GM12878 (cell line): Measurements from ENCODE around the gene TRMT1. TPM values are rescaled to one million over a fixed set of nuclear protein-coding genes. Genes with fewer than 3 reads are reported as not detected.

Experiments used
- ATAC-seq: fragments of 200-7000 bp; cut with Tn5 transposase; 3 replicates; pipeline ENCODE4 v1.9.1; 2020; ENCODE audit warnings: mild to moderate bottlenecking, moderate library complexity
- BruUV-seq: library from RNA; stranded (reverse); fragments of 400-500 nt; replicated peaks from 2 replicates; lab custom pipeline; 2021; lab: Mats Ljungman, UMichigan
- CTCF ChIA-PET: fragments of 300-600 bp; sonication (Branson Sonifier 250); formaldehyde crosslinking; extraction: SDS; loops from one replicate; lab custom pipeline; 2021; ENCODE audit warnings: inconsistent platforms; lab: Yijun Ruan, JAX
- POLR2A ChIA-PET: fragments of 350-600 bp; formaldehyde crosslinking; extraction: SDS; loops from one replicate; lab custom pipeline; 2021; ENCODE audit warnings: inconsistent platforms; lab: Charles Lee
- RAD21 ChIA-PET: fragments of 300-600 bp; sonication (Branson Sonifier 250); formaldehyde crosslinking; loops from one replicate; lab custom pipeline; 2023; ENCODE audit warnings: antibody characterized with exemption; ENCODE audit not compliant: unreplicated experiment; lab: Charles Lee
- SMC1A ChIA-PET: fragments of 300-600 bp; sonication (Branson Sonifier 250); formaldehyde crosslinking; loops from one replicate; lab custom pipeline; 2023; ENCODE audit not compliant: unreplicated experiment, uncharacterized antibody; lab: Charles Lee
- DNase-seq: peaks from one replicate; pipeline ENCODE4 v3.0.0-alpha.2; 2011; ENCODE audit warnings: low read depth, low spot score
- FAIRE-seq: peaks from 3 replicates; lab custom pipeline; 2011; peaks lifted over from hg19 to GRCh38; lab: Jason Lieb, UNC
- H2AFZ ChIP-seq: 2 replicates; pipeline ENCODE4 v1.6.0; 2011; ENCODE audit warnings: low read depth, low read length, control low read depth; ENCODE audit not compliant: control insufficient read depth
- H3K27ac ChIP-seq: 2 replicates; pipeline ENCODE4 v1.5.1; 2011; ENCODE audit warnings: control low read depth; ENCODE audit not compliant: control insufficient read depth, insufficient read depth
- H3K27me3 ChIP-seq, 2 experiments: replicated peaks in 1 of 2; 2 replicates each; pipeline versions ENCODE4 v1.6.0 to v1.6.1; 2011; ENCODE audit warnings: low read length in 1 of 2; ENCODE audit not compliant: control insufficient read depth in 2 of 2, insufficient read depth in 2 of 2
- H3K36me3 ChIP-seq, 2 experiments: 2 replicates each; pipeline ENCODE4 v1.5.1; 2011; ENCODE audit warnings: low read length in 1 of 2; ENCODE audit not compliant: control insufficient read depth in 2 of 2, insufficient read depth in 2 of 2
- H3K4me1 ChIP-seq: 2 replicates; pipeline ENCODE4 v1.6.1; 2011; ENCODE audit warnings: mild to moderate bottlenecking, low read length, moderate library complexity, mixed read lengths; ENCODE audit not compliant: control insufficient read depth, insufficient read depth
- H3K4me2 ChIP-seq: 2 replicates; pipeline ENCODE4 v1.6.0; 2011; ENCODE audit warnings: control low read depth; ENCODE audit not compliant: control insufficient read depth, insufficient read depth
- H3K4me3 ChIP-seq: fragments of 200-600 bp; sonication (generic); 2 replicates; pipeline ENCODE4 v1.5.1; 2016
- H3K79me2 ChIP-seq: 2 replicates; pipeline ENCODE4 v1.6.0; 2011; ENCODE audit warnings: low read length; ENCODE audit not compliant: control insufficient read depth, insufficient read depth
- H3K9ac ChIP-seq: 2 replicates; pipeline ENCODE4 v1.8.0; 2011; ENCODE audit warnings: low read length, control low read depth, mixed read lengths; ENCODE audit not compliant: control insufficient read depth, insufficient read depth
- H3K9me3 ChIP-seq: replicated peaks from 3 replicates; pipeline ENCODE4 v1.5.1; 2011; ENCODE audit warnings: mild to moderate bottlenecking, low read length; ENCODE audit not compliant: control insufficient read depth, insufficient read depth
- H4K20me1 ChIP-seq: 2 replicates; pipeline ENCODE4 v1.6.0; 2011; ENCODE audit not compliant: control insufficient read depth, insufficient read depth
- CHD2 ChIP-seq: IDR thresholded peaks from 2 replicates; pipeline ENCODE4 v1.6.1; 2011; ENCODE audit warnings: low read depth, low read length, improper control_type of control experiment, borderline replicate concordance
- DPF2 ChIP-seq: fragments of 450-650 bp; IDR thresholded peaks from 2 replicates; pipeline ENCODE4 v1.6.1; 2017; ENCODE audit warnings: mild to moderate bottlenecking
- EGR1 ChIP-seq, 2 experiments: IDR thresholded peaks; 1 replicate in 1 of 2; 2 replicates in 1 of 2; pipeline ENCODE4 v1.6.1; 2011 to 2012; ENCODE audit warnings: low read depth in 2 of 2, low read length in 2 of 2, borderline replicate concordance in 1 of 2, mild to moderate bottlenecking in 1 of 2, moderate library complexity in 1 of 2
- HCFC1 ChIP-seq: fragments of 150-350 bp; IDR thresholded peaks from 2 replicates; pipeline ENCODE4 v1.6.1; 2014; ENCODE audit warnings: low read length
- HDAC6 ChIP-seq: fragments of 200-600 bp; sonication (generic); IDR thresholded peaks from one replicate; pipeline ENCODE4 v1.8.0; 2017; ENCODE audit warnings: antibody characterized with exemption; ENCODE audit not compliant: unreplicated experiment
- MEF2A ChIP-seq: IDR thresholded peaks from 2 replicates; pipeline ENCODE4 v1.6.1; 2011; ENCODE audit warnings: low read depth, mild to moderate bottlenecking, low read length, moderate library complexity; ENCODE audit not compliant: insufficient read depth
- MEF2B ChIP-seq: fragments of 450-650 bp; IDR thresholded peaks from 2 replicates; pipeline ENCODE4 v1.6.1; 2018; ENCODE audit warnings: mild to moderate bottlenecking, moderate library complexity; ENCODE audit not compliant: partially characterized antibody, poor library complexity, severe bottlenecking
- MXI1 ChIP-seq: fragments of 150-350 bp; IDR thresholded peaks from 2 replicates; pipeline ENCODE4 v1.6.1; 2011; ENCODE audit warnings: low read depth, mild to moderate bottlenecking, inconsistent platforms, low read length, improper control_type of control experiment
- RAD21 ChIP-seq: IDR thresholded peaks from 2 replicates; pipeline ENCODE4 v1.6.1; 2011; ENCODE audit warnings: mild to moderate bottlenecking, low read depth, low read length, moderate library complexity; ENCODE audit not compliant: insufficient read depth
- SRF ChIP-seq, 2 experiments: IDR thresholded peaks; 2 replicates each; pipeline ENCODE4 v1.6.1; 2011; ENCODE audit warnings: low read depth in 2 of 2, low read length in 2 of 2, mild to moderate bottlenecking in 1 of 2, moderate library complexity in 1 of 2
- TARDBP ChIP-seq: IDR thresholded peaks from 2 replicates; pipeline ENCODE4 v1.6.1; 2016; ENCODE audit warnings: borderline replicate concordance
- ZZZ3 ChIP-seq: IDR thresholded peaks from 2 replicates; pipeline ENCODE4 v1.6.1; 2011; ENCODE audit warnings: low read depth; ENCODE audit not compliant: control insufficient read depth, insufficient read length
- WGBS: methylation state at CpG from one replicate; pipeline ENCODE4 v1.1.6; 2016; ENCODE audit warnings: low lambda C conversion rate; ENCODE audit not compliant: insufficient replicate concordance, insufficient coverage; ENCODE audit errors: missing lambda C conversion rate; 5-methylcytosine and 5-hydroxymethylcytosine counted together
- in situ Hi-C: fragments of 300-500 bp; cut with MboI; formaldehyde crosslinking; loops from 9 replicates; pipeline ENCODE4 v1.14.3; 2018; ENCODE audit warnings: mixed read lengths
- intact Hi-C: fragments of 100-400 bp; cut with micrococcal nuclease; formaldehyde crosslinking; loops from one replicate; pipeline ENCODE4 v1.14.2; 2022; ENCODE audit not compliant: unreplicated experiment
- polyA plus RNA-seq, 11 experiments: library from polyadenylated mRNA; depleted of rRNA in 4 of 11; unstranded in 6 of 11; stranded (reverse) in 5 of 11; fragments of >200 nt; fragmentation: Nextera tagmentation in 4 of 11; fragmentation: Illumina TruSeq in 1 of 11; extraction: Ambion mirVana in 4 of 11; extraction: Trizol in 1 of 11; gene quantifications; 1 replicate in 1 of 11; 2 replicates in 10 of 11; pipeline versions ENCODE4 v1.2.1 to v1.2.3, GENCODE V29; 2011 to 2016; ENCODE audit warnings: inconsistent platforms in 2 of 11, missing spikeins in 2 of 11, low read depth in 1 of 11
- total RNA-seq, 4 experiments: library from RNA; depleted of rRNA in 3 of 4; stranded (reverse); fragments of >200 nt in 3 of 4; fragmentation: Illumina TruSeq in 1 of 4; extraction: Trizol in 1 of 4; gene quantifications; 2 replicates each; pipeline versions ENCODE4 v1.2.1 to v1.2.3, GENCODE V29; 2013 to 2021
- TF ChIP-seq, protein P1 (sequence below): IDR thresholded peaks from 2 replicates; pipeline ENCODE4 v1.6.1; 2012; ENCODE audit warnings: low read depth, low read length, improper control_type of control experiment
- TF ChIP-seq, protein P2 (sequence below): fragments of 450-650 bp; formaldehyde crosslinking; IDR thresholded peaks from 2 replicates; pipeline ENCODE4 v1.4.0; 2022; ENCODE audit warnings: mild to moderate bottlenecking, moderate library complexity
- TF ChIP-seq, protein P3 (sequence below): IDR thresholded peaks from 2 replicates; pipeline ENCODE4 v1.6.1; 2011; ENCODE audit warnings: low read depth, low read length, improper control_type of control experiment, borderline replicate concordance

The TRMT1 gene
- total and polyA plus RNA-seq, 10 of the 15 experiments (the other 5 are each of a cell fraction or from before 2014, with no cell fraction given): 3.4 to 68.8 (median 34.8) TPM

DNA sequence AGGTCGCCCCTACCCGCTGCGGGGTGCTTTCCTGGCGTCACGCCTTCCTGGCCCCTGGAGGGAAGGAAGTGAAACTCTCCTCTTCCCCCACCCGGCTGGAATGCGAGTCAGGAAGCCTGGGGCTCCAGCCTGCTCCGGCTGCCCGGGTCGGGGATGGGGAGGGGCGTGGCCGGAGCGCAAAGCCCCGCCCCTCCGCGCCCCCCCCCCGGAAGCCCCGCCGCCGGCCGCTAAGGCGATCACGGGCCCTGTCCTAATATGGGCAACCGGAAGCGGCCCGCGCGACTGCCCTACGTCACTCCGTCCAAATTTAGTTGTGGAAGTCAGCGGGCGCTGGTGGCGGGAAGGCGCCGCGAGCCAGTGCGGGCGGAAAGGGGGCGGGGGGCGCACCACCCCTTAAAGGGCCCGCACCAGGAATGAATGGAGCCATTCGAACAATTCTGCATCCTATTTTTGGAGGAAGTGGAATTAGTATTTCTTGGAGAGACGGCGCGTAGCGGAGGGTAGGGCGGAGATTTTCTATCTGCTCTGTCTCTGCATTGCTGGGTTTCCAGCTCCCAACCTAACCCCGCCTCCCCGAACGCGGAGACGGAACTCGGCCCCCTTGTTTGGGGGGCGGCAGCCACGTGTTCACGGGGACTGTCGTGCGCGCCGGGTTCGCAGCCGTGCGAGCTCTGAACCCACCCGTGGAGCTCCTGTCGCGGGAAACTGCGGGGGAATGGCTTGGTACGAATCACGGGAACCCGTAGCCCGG is 35.2 kb upstream of the TRMT1 start (continued):
- TF ChIP-seq MEF2A (peak; percentile 81), HCFC1 (no peak), DPF2 (0 out of 2 replicates have a peak, but pooled peaks have one; percentile 42), SRF (IDR thresholded peaks at IDR 0.05; ENCODE audit: low read depth in 2 of 2, low read length in 2 of 2) (peak; percentile 96 to 98), RAD21 (no peak), EGR1 (IDR thresholded peaks at IDR 0.05; ENCODE audit: borderline replicate concordance in 1 of 2, low read depth in 2 of 2, low read length in 2 of 2) (peak in 1 of 2 experiments; percentile 79; a peak in 2 of 3 replicates), CHD2 (peak; percentile 38; the same call in 1 of the 2 replicates), MEF2B (peak; percentile 58)
- TF ChIP-seq, protein P1, sequence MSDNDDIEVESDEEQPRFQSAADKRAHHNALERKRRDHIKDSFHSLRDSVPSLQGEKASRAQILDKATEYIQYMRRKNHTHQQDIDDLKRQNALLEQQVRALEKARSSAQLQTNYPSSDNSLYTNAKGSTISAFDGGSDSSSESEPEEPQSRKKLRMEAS: peak; percentile 92

DNA sequence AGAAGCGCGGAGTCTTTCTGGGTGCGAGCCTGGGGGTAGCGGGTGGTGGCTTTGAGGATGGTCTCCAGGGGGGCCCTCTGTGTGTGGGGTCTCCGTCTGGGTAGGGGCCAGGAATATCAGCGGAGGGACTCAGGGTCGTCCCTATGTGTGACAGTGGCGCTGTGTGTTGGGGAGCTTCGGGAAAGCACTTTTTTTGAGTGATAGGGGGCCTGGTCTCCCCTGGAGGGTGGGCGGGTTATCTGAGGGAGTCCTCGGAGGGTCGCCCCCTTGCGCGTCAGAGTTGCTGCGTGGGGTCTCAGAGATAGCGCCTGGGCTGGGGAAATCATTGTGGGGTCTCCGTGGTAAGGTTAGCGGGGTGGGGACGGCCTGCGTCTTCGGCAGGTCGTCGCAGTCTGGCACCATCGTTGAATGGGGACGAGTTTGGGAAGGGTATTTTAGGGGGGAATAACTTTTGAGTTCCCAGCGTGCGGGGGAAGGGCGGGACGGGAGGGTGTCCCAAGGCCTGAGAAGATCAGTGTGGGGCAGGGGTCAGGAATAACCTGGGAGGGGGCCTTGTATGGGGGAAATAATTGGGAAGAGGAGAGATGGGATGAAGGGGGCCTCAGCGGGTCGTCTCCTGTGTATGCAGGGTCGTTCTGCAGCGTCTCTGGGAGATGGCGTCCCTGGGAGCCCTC is 34.5 kb upstream of the TRMT1 start:
- H2AFZ ChIP-seq: peak overlapping the region; percentile 33; the same call in 1 of the 2 replicates
- peaks cover 7% of the 10 kb centered on the region for H3K4me1 ChIP-seq
- BruUV-seq: no TSS peak
- H3K9ac ChIP-seq: peak overlapping the region; percentile 97
- RAD21 ChIA-PET: interaction anchor here (1.2 to 1.8 kb wide), 3 partner anchors 32 to 110 kb away, joined by 3 to 10 read pairs (median 6); partner anchors contain the start of gene NACC1
- H3K27me3 ChIP-seq: no peaks in the 10 kb centered on the region
- no peaks in the 10 kb centered on the region for H4K20me1 ChIP-seq
- H3K27ac ChIP-seq: peak overlapping the region; percentile 97
- SMC1A ChIA-PET: interaction anchor here (1.2 kb wide), 1 partner anchor 13 kb away, joined by 3 read pairs; no protein-coding TSS in a partner anchor
- DNase-seq (no peak), ATAC-seq (peak; percentile 0; the same call in 2 of the 3 replicates), FAIRE-seq (no peak)
- H3K9me3 ChIP-seq: no peaks in the 10 kb centered on the region
- H3K79me2 ChIP-seq: peaks cover 47% of the 10 kb centered on the region
- under 1% methylated on average over 31 of the region's 34 CpGs for WGBS
- in situ Hi-C loops: loop anchor here (10.0 to 25.0 kb wide), 3 partner anchors 694 to 1564 kb away; partner anchors contain the start of genes ACP5 and ZNF627
- intact Hi-C loops: loop anchor here (2.0 to 10.0 kb wide), 4 partner anchors 32 to 854 kb away; partner anchors contain the start of genes LYL1, NACC1 and RFX1
- H3K4me2 ChIP-seq: peak overlapping the region; percentile 89
- CTCF ChIA-PET: interaction anchor here (0.6 to 2.1 kb wide), 4 partner anchors 15 to 113 kb away, joined by 3 to 8 read pairs (median 3); partner anchors contain the start of gene NACC1
- POLR2A ChIA-PET: interaction anchor here (0.7 to 1.7 kb wide), 2 partner anchors 8 to 12 kb away, joined by 3 to 7 read pairs; no protein-coding TSS in a partner anchor
- no peaks in the 10 kb centered on the region; a peak in 1 of 4 replicates for H3K36me3 ChIP-seq
- peak overlapping the region; percentile 97 for H3K4me3 ChIP-seq
- no peak for TF ChIP-seq TARDBP
- TF ChIP-seq, protein P2, sequence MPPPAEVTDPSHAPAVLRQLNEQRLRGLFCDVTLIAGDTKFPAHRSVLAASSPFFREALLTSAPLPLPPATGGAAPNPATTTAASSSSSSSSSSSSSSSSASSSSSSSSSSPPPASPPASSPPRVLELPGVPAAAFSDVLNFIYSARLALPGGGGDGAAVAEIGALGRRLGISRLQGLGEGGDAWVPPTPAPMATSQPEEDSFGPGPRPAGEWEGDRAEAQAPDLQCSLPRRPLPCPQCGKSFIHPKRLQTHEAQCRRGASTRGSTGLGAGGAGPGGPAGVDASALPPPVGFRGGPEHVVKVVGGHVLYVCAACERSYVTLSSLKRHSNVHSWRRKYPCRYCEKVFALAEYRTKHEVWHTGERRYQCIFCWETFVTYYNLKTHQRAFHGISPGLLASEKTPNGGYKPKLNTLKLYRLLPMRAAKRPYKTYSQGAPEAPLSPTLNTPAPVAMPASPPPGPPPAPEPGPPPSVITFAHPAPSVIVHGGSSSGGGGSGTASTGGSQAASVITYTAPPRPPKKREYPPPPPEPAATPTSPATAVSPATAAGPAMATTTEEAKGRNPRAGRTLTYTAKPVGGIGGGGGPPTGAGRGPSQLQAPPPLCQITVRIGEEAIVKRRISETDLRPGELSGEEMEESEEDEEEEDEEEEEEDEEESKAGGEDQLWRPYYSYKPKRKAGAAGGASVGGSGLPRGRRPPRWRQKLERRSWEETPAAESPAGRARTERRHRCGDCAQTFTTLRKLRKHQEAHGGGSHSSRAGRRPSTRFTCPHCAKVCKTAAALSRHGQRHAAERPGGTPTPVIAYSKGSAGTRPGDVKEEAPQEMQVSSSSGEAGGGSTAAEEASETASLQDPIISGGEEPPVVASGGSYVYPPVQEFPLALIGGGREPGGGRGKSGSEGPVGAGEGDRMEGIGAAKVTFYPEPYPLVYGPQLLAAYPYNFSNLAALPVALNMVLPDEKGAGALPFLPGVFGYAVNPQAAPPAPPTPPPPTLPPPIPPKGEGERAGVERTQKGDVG (CRISPR knock-in tag): no peak
- TF ChIP-seq HDAC6: no peak
- TF ChIP-seq, protein P3, sequence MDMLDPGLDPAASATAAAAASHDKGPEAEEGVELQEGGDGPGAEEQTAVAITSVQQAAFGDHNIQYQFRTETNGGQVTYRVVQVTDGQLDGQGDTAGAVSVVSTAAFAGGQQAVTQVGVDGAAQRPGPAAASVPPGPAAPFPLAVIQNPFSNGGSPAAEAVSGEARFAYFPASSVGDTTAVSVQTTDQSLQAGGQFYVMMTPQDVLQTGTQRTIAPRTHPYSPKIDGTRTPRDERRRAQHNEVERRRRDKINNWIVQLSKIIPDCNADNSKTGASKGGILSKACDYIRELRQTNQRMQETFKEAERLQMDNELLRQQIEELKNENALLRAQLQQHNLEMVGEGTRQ: no peak
- no peak for TF ChIP-seq ZZZ3
- TF ChIP-seq MXI1: no peak
